ENCODE data around the gene ANGPTL2. TPM values are rescaled to one million over a fixed set of nuclear protein-coding genes. Genes with fewer than 3 reads are reported as not detected.

ANGPTL2 gene
- total and polyA plus RNA-seq, 2 experiments from 2014 or later, result 3.0 to 5.8 TPM

DNA sequence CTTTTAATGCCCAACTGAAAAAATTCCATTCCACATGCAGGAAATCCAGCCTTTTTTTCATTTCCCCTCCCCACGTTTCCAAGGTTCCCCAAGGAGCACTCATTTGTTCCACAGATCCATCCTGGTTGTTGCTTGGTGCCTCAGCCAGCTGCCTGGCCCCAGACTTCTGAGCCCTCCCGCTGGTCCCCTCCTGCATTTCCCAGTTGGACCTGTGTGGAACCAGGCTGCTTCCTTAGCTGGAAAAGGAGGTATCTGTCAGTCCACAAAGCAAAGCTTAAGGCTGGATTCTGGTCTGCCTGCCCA is 44.8 kb downstream of the ANGPTL2 start:
- TF ChIP-seq, protein P1, sequence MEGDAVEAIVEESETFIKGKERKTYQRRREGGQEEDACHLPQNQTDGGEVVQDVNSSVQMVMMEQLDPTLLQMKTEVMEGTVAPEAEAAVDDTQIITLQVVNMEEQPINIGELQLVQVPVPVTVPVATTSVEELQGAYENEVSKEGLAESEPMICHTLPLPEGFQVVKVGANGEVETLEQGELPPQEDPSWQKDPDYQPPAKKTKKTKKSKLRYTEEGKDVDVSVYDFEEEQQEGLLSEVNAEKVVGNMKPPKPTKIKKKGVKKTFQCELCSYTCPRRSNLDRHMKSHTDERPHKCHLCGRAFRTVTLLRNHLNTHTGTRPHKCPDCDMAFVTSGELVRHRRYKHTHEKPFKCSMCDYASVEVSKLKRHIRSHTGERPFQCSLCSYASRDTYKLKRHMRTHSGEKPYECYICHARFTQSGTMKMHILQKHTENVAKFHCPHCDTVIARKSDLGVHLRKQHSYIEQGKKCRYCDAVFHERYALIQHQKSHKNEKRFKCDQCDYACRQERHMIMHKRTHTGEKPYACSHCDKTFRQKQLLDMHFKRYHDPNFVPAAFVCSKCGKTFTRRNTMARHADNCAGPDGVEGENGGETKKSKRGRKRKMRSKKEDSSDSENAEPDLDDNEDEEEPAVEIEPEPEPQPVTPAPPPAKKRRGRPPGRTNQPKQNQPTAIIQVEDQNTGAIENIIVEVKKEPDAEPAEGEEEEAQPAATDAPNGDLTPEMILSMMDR (IDR thresholded peaks at IDR 0.05; ENCODE audit: low read depth, low read length), result no peak
- Histone ChIP-seq H3K36me3 (no peaks in the 10 kb centered on the region), H3K27ac (no peak overlapping the region), H3K4me3 (no peak overlapping the region), H3K4me1 (ENCODE audit: low read depth) (no peaks in the 10 kb centered on the region), H3K9me3 (ENCODE audit: low read depth) (no peaks in the 10 kb centered on the region), H3K27me3 (no peaks in the 10 kb centered on the region)
- no peak for DNase-seq (ENCODE audit: low read depth in 1 of 2, low spot score in 1 of 2)

DNA sequence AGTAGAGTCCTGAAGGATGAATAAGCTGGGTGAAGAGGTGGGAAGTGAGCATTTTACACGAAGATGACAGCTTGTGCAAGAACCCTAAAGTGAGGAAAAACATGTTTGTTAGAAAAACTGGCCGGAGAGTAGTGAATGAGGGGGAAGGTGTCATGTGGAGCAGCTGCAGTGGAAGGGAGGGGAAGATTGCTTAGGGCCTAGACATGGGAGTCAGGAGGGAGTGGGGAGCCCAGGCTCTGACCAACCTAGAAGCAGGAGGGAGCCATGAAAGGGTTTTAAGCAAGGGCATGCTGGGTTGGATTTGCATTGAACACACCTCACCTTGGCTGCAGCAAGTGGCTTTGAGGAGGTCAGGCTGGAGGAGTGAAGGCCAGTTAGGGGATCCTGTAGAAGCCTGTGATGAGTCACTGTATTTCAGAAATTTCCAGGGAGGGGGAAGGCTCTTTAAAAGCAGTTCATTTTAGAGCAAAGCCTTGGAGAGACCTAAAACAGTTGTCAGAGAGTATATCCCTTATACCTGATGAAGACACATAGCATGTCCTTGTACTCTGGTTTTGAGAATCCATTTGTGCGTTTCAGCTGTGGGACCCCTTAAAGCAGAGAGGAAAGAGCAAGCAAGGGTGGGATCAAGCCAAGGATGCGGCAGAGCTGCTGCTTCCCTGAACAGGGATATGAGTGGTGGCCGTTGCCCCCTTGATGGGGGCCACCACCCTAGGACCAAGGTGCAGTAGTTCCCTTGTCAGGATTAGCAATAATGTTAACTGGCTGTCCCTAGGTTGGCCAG is 45.4 kb downstream of the ANGPTL2 start:
- no peaks in the 10 kb centered on the region for H3K4me1 ChIP-seq (ENCODE audit: low read depth)
- H3K4me3 ChIP-seq, result no peak overlapping the region
- no peaks in the 10 kb centered on the region for H3K9me3 ChIP-seq (ENCODE audit: low read depth)
- DNase-seq (ENCODE audit: low read depth in 1 of 2, low spot score in 1 of 2), result no peak
- no peaks in the 10 kb centered on the region for H3K36me3 ChIP-seq
- H3K27ac ChIP-seq, result no peak overlapping the region
- no peaks in the 10 kb centered on the region for H3K27me3 ChIP-seq
- TF ChIP-seq, protein P1 (IDR thresholded peaks at IDR 0.05; ENCODE audit: low read depth, low read length), result no peak

DNA sequence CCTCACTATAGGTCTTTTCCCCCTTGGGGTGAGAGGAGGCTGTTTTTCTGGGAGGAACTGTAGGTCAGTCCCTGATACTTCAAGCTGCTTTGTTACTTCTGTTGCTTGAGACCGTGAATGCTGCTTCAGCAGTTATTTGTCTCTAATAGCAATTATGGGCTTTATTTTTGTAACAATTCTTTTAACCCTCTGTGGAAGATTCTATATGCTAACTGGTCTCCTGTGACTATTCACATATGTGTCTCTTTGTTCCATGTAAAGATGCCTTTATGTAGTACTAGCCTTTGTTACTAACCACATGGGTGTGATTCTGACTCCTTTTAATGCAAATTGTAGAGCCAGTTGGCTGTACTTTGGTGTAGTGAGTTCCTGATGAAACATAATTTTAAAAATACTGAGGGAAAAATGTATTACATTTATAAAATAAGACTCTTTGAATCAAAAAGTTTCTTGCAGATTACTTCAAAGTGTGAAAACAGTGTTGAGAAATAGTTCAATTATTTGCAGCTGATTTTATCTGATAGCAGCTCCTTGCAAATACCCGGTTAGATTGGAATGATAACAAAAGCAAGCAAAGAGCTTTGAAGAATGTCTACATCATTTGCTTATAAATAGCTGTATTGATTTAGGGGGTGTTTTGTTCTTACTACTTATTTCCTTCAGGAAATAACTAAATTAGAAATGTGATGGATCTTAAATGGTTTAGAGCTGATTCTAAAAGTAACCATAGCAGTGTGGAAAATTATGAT is 46.6 kb downstream of the ANGPTL2 start:
- Histone ChIP-seq H3K4me3 (no peak overlapping the region), H3K27ac (no peak overlapping the region), H3K9me3 (ENCODE audit: low read depth) (no peaks in the 10 kb centered on the region), H3K36me3 (no peaks in the 10 kb centered on the region), H3K27me3 (no peaks in the 10 kb centered on the region), H3K4me1 (ENCODE audit: low read depth) (no peaks in the 10 kb centered on the region)
- DNase-seq (ENCODE audit: low read depth in 1 of 2, low spot score in 1 of 2), result no peak
- TF ChIP-seq, protein P1 (IDR thresholded peaks at IDR 0.05; ENCODE audit: low read depth, low read length), result no peak

DNA sequence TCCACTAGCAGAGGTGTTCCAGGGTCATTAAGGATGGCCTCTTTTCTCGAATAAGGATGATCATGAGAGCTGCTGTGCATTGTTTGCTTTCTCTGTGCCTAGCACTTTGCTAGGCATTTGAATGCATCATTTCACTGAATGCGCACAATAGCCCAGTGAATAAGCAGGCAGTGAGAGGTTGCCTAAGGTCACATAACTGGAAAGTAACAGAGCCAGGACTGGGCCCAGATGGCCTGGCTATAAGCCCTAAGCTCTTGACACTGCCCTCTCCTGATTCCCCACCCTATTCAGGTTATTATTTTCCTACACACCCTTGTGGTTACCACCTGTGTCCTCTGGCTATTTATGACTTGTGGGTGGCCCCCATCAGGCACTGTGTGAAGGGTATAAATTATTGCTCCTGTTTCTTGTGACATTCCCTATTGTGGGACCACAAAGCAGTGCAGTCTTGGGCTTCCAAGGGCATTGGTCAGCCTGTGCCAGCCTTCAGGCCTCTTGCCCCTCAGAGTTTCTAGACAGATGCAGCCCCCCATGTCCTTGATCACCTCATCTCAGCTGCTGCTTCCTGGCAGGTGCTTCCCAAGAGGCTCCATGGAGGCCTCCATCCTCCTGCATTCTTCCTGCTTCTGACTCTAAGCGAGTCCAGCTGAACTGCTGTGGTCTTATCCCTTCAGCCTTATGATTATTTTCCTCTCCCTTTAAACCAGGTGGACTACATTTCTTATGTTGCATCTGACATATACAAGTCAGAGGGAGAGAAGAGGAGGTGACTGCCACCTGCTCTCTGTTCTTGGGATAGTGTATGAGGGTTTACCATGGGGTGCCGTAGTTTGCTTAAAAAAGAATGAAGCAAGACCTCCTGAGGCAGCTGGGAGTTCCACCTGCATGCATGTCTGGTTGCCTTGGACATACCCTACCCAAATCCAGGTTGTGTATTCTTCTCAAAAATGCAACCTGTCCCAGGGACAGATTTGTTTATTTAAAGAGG is 47.6 kb downstream of the ANGPTL2 start:
- Histone ChIP-seq H3K27ac (no peak overlapping the region), H3K27me3 (no peaks in the 10 kb centered on the region), H3K4me3 (no peak overlapping the region), H3K36me3 (no peaks in the 10 kb centered on the region), H3K9me3 (ENCODE audit: low read depth) (no peaks in the 10 kb centered on the region), H3K4me1 (ENCODE audit: low read depth) (no peaks in the 10 kb centered on the region)
- TF ChIP-seq, protein P1 (IDR thresholded peaks at IDR 0.05; ENCODE audit: low read depth, low read length), result no peak
- no peak for DNase-seq (ENCODE audit: low read depth in 1 of 2, low spot score in 1 of 2)

DNA sequence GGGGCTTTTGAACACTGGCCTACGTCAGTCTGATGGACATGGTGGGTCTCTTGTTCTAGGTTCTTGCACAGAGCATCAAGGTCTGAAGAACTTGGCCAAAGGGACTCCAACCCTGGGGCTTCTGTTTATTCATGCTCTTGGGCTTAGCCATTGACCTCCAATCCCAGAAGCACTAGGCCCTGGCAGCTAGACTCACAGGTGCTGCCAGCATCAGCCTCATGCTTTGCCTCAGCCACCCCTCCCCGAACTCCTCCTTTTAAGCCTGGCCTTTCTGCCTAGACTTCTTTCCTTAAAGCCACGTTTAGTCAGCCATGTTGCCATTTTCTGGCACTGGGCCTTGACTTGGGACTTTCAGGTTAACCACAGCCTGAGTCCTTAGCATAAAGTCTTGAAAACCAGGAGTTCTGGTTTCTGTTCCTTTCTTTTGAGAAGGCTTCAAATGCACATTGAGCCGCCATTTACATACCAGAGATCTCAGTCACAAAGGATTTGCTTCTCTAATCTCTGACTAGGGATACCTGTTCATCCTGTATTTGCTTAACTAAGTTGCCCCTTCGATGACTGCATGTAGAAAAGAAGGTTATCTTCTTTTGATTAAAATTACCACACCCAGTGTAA is 54.7 kb downstream of the ANGPTL2 start:
- no peak overlapping the region for H3K4me3 ChIP-seq
- no peaks in the 10 kb centered on the region for H3K4me1 ChIP-seq (ENCODE audit: low read depth)
- TF ChIP-seq, protein P1 (IDR thresholded peaks at IDR 0.05; ENCODE audit: low read depth, low read length), result no peak
- no peak overlapping the region for H3K27ac ChIP-seq
- H3K9me3 ChIP-seq (ENCODE audit: low read depth), result no peaks in the 10 kb centered on the region
- DNase-seq (ENCODE audit: low read depth in 1 of 2, low spot score in 1 of 2), result no peak
- H3K36me3 ChIP-seq, result peaks cover 4% of the 10 kb centered on the region
- no peaks in the 10 kb centered on the region for H3K27me3 ChIP-seq

Data from cardiac muscle cell (in vitro differentiated cells and primary cell).